PC-3 (cell line): Measurements from ENCODE around the gene CAB39L. TPM values are rescaled to one million over a fixed set of nuclear protein-coding genes. Genes with fewer than 3 reads are reported as not detected.

ENCODE experiments used
- ATAC-seq: fragments of 200-7000 bp; cut with Tn5 transposase; 2 replicates; pipeline ENCODE4 v1.9.1; 2020; ENCODE audit warnings: mild to moderate bottlenecking, moderate library complexity
- BruUV-seq: library from RNA; stranded (reverse); fragments of 400-500 nt; replicated peaks from 2 replicates; lab custom pipeline; 2021; lab: Mats Ljungman, UMichigan
- CTCF ChIA-PET: fragments of 300-600 bp; sonication (Branson Sonifier 250); formaldehyde crosslinking; loops from one replicate; lab custom pipeline; 2022; ENCODE audit warnings: antibody characterized with exemption; lab: Charles Lee
- POLR2A ChIA-PET: fragments of 300-600 bp; sonication (Branson Sonifier 250); formaldehyde crosslinking; loops from one replicate; lab custom pipeline; 2022; ENCODE audit warnings: antibody characterized with exemption; ENCODE audit not compliant: unreplicated experiment; lab: Charles Lee
- DNase-seq: peaks from one replicate; pipeline ENCODE4 v3.0.0-alpha.2; 2015
- H2AFZ ChIP-seq: fragments of 300-600 bp; sonication (generic); 2 replicates; pipeline ENCODE4 v1.6.0; 2016; ENCODE audit warnings: antibody characterized with exemption, low read length
- H3F3A ChIP-seq: fragments of 300-600 bp; sonication (generic); one replicate; pipeline ENCODE4 v1.6.0; 2017; ENCODE audit warnings: antibody characterized with exemption, low read length, control low read depth, mild to moderate bottlenecking; ENCODE audit not compliant: unreplicated experiment
- H3K27ac ChIP-seq: fragments of 300-600 bp; sonication (generic); 2 replicates; pipeline ENCODE4 v1.5.1; 2016; ENCODE audit warnings: mild to moderate bottlenecking, low read length
- H3K27me3 ChIP-seq: fragments of 300-600 bp; sonication (generic); 2 replicates; pipeline ENCODE4 v1.6.1; 2016; ENCODE audit warnings: low read length, mixed read lengths
- H3K36me3 ChIP-seq: fragments of 300-600 bp; sonication (generic); 2 replicates; pipeline ENCODE4 v1.6.1; 2016; ENCODE audit warnings: low read depth, mixed run types, low read length, mixed read lengths
- H3K4me1 ChIP-seq: fragments of 300-600 bp; sonication (generic); 2 replicates; pipeline ENCODE4 v1.5.1; 2016; ENCODE audit warnings: low read length; ENCODE audit not compliant: insufficient read depth
- H3K4me2 ChIP-seq: fragments of 300-600 bp; sonication (generic); 2 replicates; pipeline ENCODE4 v1.6.0; 2016; ENCODE audit warnings: low read length
- H3K4me3 ChIP-seq: fragments of 300-600 bp; sonication (generic); 2 replicates; pipeline ENCODE4 v1.5.1; 2016; ENCODE audit warnings: mild to moderate bottlenecking, low read length, mixed read lengths
- H3K79me2 ChIP-seq: fragments of 300-600 bp; sonication (generic); 2 replicates; pipeline ENCODE4 v1.6.1; 2017; ENCODE audit warnings: low read length, mixed read lengths
- H3K9ac ChIP-seq: fragments of 300-600 bp; sonication (generic); 2 replicates; pipeline ENCODE4 v1.6.0; 2016; ENCODE audit warnings: mild to moderate bottlenecking, low read length
- H3K9me2 ChIP-seq: fragments of 300-600 bp; sonication (generic); replicated peaks from 2 replicates; pipeline ENCODE4 v1.6.1; 2016; ENCODE audit warnings: mixed run types, low read length, mixed read lengths
- H3K9me3 ChIP-seq: fragments of 300-600 bp; sonication (generic); 2 replicates; pipeline ENCODE4 v1.6.1; 2016; ENCODE audit warnings: low read length, mixed read lengths
- H4K20me1 ChIP-seq: fragments of 300-600 bp; sonication (generic); 2 replicates; pipeline ENCODE4 v1.6.1; 2016; ENCODE audit warnings: low read length, mixed read lengths
- EZH2 ChIP-seq: fragments of 300-600 bp; sonication (generic); IDR thresholded peaks from one replicate; pipeline ENCODE4 v1.6.1; 2017; ENCODE audit warnings: antibody characterized with exemption, mild to moderate bottlenecking, low read length; ENCODE audit not compliant: unreplicated experiment
- EZH2phosphoT487 ChIP-seq: fragments of 300-600 bp; sonication (generic); IDR thresholded peaks from 2 replicates; pipeline ENCODE4 v1.6.1; 2018; ENCODE audit warnings: mild to moderate bottlenecking, antibody characterized with exemption, low read length, borderline replicate concordance
- intact Hi-C: fragments of 100-400 bp; cut with micrococcal nuclease; formaldehyde crosslinking; loops from 2 replicates; pipeline ENCODE4 v1.9.0; 2023
- total RNA-seq: library from RNA; depleted of rRNA; stranded (reverse); fragments of >200 nt; gene quantifications from 2 replicates; pipeline ENCODE4 v1.2.3, GENCODE V29; 2014
- TF ChIP-seq, protein P1 (sequence below): fragments of 300-600 bp; sonication (generic); conservative IDR thresholded peaks from 2 replicates; pipeline ENCODE4 v1.5.1; 2017; ENCODE audit warnings: antibody characterized with exemption, low read depth, mild to moderate bottlenecking, low read length

The CAB39L gene
- total RNA-seq, 1 experiment from 2014 or later: 1.8 TPM

DNA sequence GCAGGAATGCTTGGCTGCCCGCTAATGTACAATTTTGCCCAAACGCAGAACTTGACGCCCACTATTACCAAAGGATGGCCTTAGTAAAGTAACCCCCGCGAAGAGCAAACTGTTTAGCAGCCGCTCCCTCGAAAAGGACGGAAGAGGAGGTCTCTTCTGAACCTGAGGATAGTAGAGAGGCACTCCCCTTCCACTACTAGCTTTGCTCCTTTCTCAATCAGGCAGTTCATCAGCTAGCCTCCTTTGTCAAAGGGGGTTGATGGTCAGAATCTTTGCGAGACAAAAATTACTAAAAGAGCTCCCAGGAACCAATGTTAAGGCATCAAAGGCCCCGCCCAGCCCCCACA, 534 bp downstream of the CAB39L start:
- no peaks in the 10 kb centered on the region for H3K27me3 ChIP-seq
- no peaks in the 10 kb centered on the region for H3K9me3 ChIP-seq
- ChIA-PET POLR2A (interaction anchor here (0.5 to 0.6 kb wide), 3 partner anchors 25 to 187 kb away, joined by 3 to 6 read pairs (median 3); partner anchors contain the start of gene PHF11), CTCF (interaction anchor here (0.6 kb wide), 2 partner anchors 30 to 129 kb away, joined by 5 to 11 read pairs; no protein-coding TSS in a partner anchor)
- TF ChIP-seq EZH2phosphoT487 (no peak), EZH2 (no peak)
- TF ChIP-seq, protein P1, sequence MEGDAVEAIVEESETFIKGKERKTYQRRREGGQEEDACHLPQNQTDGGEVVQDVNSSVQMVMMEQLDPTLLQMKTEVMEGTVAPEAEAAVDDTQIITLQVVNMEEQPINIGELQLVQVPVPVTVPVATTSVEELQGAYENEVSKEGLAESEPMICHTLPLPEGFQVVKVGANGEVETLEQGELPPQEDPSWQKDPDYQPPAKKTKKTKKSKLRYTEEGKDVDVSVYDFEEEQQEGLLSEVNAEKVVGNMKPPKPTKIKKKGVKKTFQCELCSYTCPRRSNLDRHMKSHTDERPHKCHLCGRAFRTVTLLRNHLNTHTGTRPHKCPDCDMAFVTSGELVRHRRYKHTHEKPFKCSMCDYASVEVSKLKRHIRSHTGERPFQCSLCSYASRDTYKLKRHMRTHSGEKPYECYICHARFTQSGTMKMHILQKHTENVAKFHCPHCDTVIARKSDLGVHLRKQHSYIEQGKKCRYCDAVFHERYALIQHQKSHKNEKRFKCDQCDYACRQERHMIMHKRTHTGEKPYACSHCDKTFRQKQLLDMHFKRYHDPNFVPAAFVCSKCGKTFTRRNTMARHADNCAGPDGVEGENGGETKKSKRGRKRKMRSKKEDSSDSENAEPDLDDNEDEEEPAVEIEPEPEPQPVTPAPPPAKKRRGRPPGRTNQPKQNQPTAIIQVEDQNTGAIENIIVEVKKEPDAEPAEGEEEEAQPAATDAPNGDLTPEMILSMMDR: no peak
- H3K27ac ChIP-seq: peak overlapping the region; percentile 67
- H3K9me2 ChIP-seq: no peaks in the 10 kb centered on the region
- peaks cover 41% of the 10 kb centered on the region for H3K4me1 ChIP-seq
- DNase-seq (peak; percentile 31), ATAC-seq (peak; percentile 3; the same call in 1 of the 2 replicates)
- H3K9ac ChIP-seq: peak overlapping the region; percentile 77
- H2AFZ ChIP-seq: peak overlapping the region; percentile 85
- peak overlapping the region; percentile 83 for H3K4me2 ChIP-seq
- H3K36me3 ChIP-seq: no peaks in the 10 kb centered on the region
- peak overlapping the region; percentile 85 for H3K4me3 ChIP-seq
- intact Hi-C loops: no loop called here
- H3K79me2 ChIP-seq: peaks cover 32% of the 10 kb centered on the region
- H4K20me1 ChIP-seq: no peaks in the 10 kb centered on the region
- H3F3A ChIP-seq: no peaks in the 10 kb centered on the region
- BruUV-seq: TSS peak; percentile 79

- H3K4me3 ChIP-seq: no peak overlapping the region
- ChIA-PET CTCF (no interaction called here), POLR2A (no interaction called here)
- intact Hi-C loops: no loop called here
- no peaks in the 10 kb centered on the region for H3K27me3 ChIP-seq
- no peaks in the 10 kb centered on the region for H3K36me3 ChIP-seq
- DNase-seq: peak; percentile 63
- H3K9ac ChIP-seq: no peak overlapping the region
- H4K20me1 ChIP-seq: no peaks in the 10 kb centered on the region
- H2AFZ ChIP-seq: no peak overlapping the region
- peaks cover 27% of the 10 kb centered on the region for H3K4me1 ChIP-seq
- TF ChIP-seq, protein P1: no peak
- no peak for TF ChIP-seq EZH2phosphoT487
- no peak for TF ChIP-seq EZH2
- no peaks in the 10 kb centered on the region for H3K9me2 ChIP-seq
- peaks cover 17% of the 10 kb centered on the region for H3K79me2 ChIP-seq
- peak overlapping the region; percentile 34 for H3K27ac ChIP-seq
- H3F3A ChIP-seq: no peaks in the 10 kb centered on the region
- no peaks in the 10 kb centered on the region for H3K9me3 ChIP-seq
- no TSS peak for BruUV-seq
- H3K4me2 ChIP-seq: peak overlapping the region; percentile 22; the same call in 1 of the 2 replicates
- ATAC-seq: no peak
Observed at GRCh38 chr13:49441846-49442245, 2.0 kb downstream of the CAB39L start.

- Histone ChIP-seq H4K20me1 (no peaks in the 10 kb centered on the region), H3K4me1 (peaks cover 22% of the 10 kb centered on the region), H3K27ac (peak overlapping the region; percentile 23; the same call in 1 of the 2 replicates), H3F3A (no peaks in the 10 kb centered on the region), H3K4me3 (no peak overlapping the region), H3K36me3 (no peaks in the 10 kb centered on the region), H3K9me2 (no peaks in the 10 kb centered on the region), H3K9ac (no peak overlapping the region), H3K9me3 (no peaks in the 10 kb centered on the region), H3K4me2 (no peak overlapping the region), H2AFZ (no peak overlapping the region), H3K27me3 (no peaks in the 10 kb centered on the region), H3K79me2 (peaks cover 11% of the 10 kb centered on the region)
- BruUV-seq: no TSS peak
- ChIA-PET CTCF (no interaction called here), POLR2A (no interaction called here)
- TF ChIP-seq, protein P1: no peak
- TF ChIP-seq EZH2phosphoT487 (no peak), EZH2 (no peak)
- intact Hi-C loops: no loop called here
- no peak for DNase-seq
- no peak for ATAC-seq
Observed at GRCh38 chr13:49441312-49441711, 2.6 kb downstream of the CAB39L start.
